ENCODE data around the gene NTRK2.

GRCh38 chr9:84759300-84759750 lies 89.8 kb downstream of the NTRK2 start:
- TF ChIP-seq CTCF (IDR thresholded peaks at IDR 0.05; ENCODE audit: borderline replicate concordance, extremely low read depth, low read length, poor library complexity, severe bottlenecking) = no peak
- TF ChIP-seq EZH2 (IDR thresholded peaks at IDR 0.05; ENCODE audit: borderline replicate concordance, low read depth, low read length, severe bottlenecking) = no peak
